ENCODE data around the gene RTN4R.

Gene RTN4R

GRCh38 chr22:20236052-20236717 is 31.9 kb downstream of the RTN4R start:
- Histone ChIP-seq H3K4me3 (ENCODE audit: low read length, poor library complexity, severe bottlenecking) (no peak overlapping the region), H3K9ac (ENCODE audit: low read depth, low read length, poor library complexity, severe bottlenecking) (peak overlapping the region; percentile 84), H3K27me3 (ENCODE audit: insufficient read depth, low read length, poor library complexity, severe bottlenecking) (no peaks in the 10 kb centered on the region), H3F3A (ENCODE audit: low read depth) (no peaks in the 10 kb centered on the region), H3K9me3 (ENCODE audit: insufficient read depth, low read depth, low read length) (no peaks in the 10 kb centered on the region), H3K79me2 (ENCODE audit: insufficient read depth, low read length) (no peaks in the 10 kb centered on the region; the same call in 1 of the 2 replicates), H3K4me2 (ENCODE audit: low read depth, low read length, poor library complexity, severe bottlenecking) (no peak overlapping the region), H3K36me3 (ENCODE audit: insufficient read depth, low read length) (peaks cover 7% of the 10 kb centered on the region; the same call in 1 of the 2 replicates), H3K4me1 (ENCODE audit: insufficient read depth, low read length, poor library complexity, severe bottlenecking) (peaks cover 14% of the 10 kb centered on the region), H2AFZ (ENCODE audit: low read length) (no peak overlapping the region), H4K20me1 (ENCODE audit: insufficient read depth, low read length, poor library complexity, severe bottlenecking) (no peaks in the 10 kb centered on the region), H3K9me2 (replicated peaks; ENCODE audit: low read depth, low read length) (no peaks in the 10 kb centered on the region)
- no peak for TF ChIP-seq EZH2phosphoT487 (IDR thresholded peaks at IDR 0.05; ENCODE audit: borderline replicate concordance)
- no peak for TF ChIP-seq CTCF (conservative IDR thresholded peaks at IDR 0.05; ENCODE audit: low read length)

GRCh38 chr22:20235389-20235991 is 32.6 kb downstream of the RTN4R start:
- Histone ChIP-seq H2AFZ (ENCODE audit: low read length) (no peak overlapping the region), H3F3A (ENCODE audit: low read depth) (no peaks in the 10 kb centered on the region), H3K79me2 (ENCODE audit: insufficient read depth, low read length) (no peaks in the 10 kb centered on the region), H3K9ac (ENCODE audit: low read depth, low read length, poor library complexity, severe bottlenecking) (no peak overlapping the region), H3K36me3 (ENCODE audit: insufficient read depth, low read length) (no peaks in the 10 kb centered on the region), H3K9me2 (replicated peaks; ENCODE audit: low read depth, low read length) (no peaks in the 10 kb centered on the region), H3K4me1 (ENCODE audit: insufficient read depth, low read length, poor library complexity, severe bottlenecking) (peaks cover 14% of the 10 kb centered on the region), H3K4me3 (ENCODE audit: low read length, poor library complexity, severe bottlenecking) (no peak overlapping the region), H3K9me3 (ENCODE audit: insufficient read depth, low read depth, low read length) (no peaks in the 10 kb centered on the region), H4K20me1 (ENCODE audit: insufficient read depth, low read length, poor library complexity, severe bottlenecking) (no peaks in the 10 kb centered on the region), H3K27me3 (ENCODE audit: insufficient read depth, low read length, poor library complexity, severe bottlenecking) (no peaks in the 10 kb centered on the region), H3K4me2 (ENCODE audit: low read depth, low read length, poor library complexity, severe bottlenecking) (no peak overlapping the region)
- no peak for TF ChIP-seq EZH2phosphoT487 (IDR thresholded peaks at IDR 0.05; ENCODE audit: borderline replicate concordance)
- TF ChIP-seq CTCF (conservative IDR thresholded peaks at IDR 0.05; ENCODE audit: low read length): no peak

GRCh38 chr22:20234760-20235388 is 33.2 kb downstream of the RTN4R start:
- H3K4me1 ChIP-seq (ENCODE audit: insufficient read depth, low read length, poor library complexity, severe bottlenecking): peaks cover 14% of the 10 kb centered on the region

More at GRCh38 chr22:20234760-20235388, 33.2 kb downstream of the RTN4R start:
- Histone ChIP-seq H3K9me2 (replicated peaks; ENCODE audit: low read depth, low read length) (no peaks in the 10 kb centered on the region), H3F3A (ENCODE audit: low read depth) (no peaks in the 10 kb centered on the region), H3K9me3 (ENCODE audit: insufficient read depth, low read depth, low read length) (no peaks in the 10 kb centered on the region), H3K27me3 (ENCODE audit: insufficient read depth, low read length, poor library complexity, severe bottlenecking) (no peaks in the 10 kb centered on the region), H2AFZ (ENCODE audit: low read length) (no peak overlapping the region), H3K36me3 (ENCODE audit: insufficient read depth, low read length) (no peaks in the 10 kb centered on the region), H3K79me2 (ENCODE audit: insufficient read depth, low read length) (no peaks in the 10 kb centered on the region), H3K9ac (ENCODE audit: low read depth, low read length, poor library complexity, severe bottlenecking) (no peak overlapping the region), H4K20me1 (ENCODE audit: insufficient read depth, low read length, poor library complexity, severe bottlenecking) (no peaks in the 10 kb centered on the region), H3K4me2 (ENCODE audit: low read depth, low read length, poor library complexity, severe bottlenecking) (no peak overlapping the region), H3K4me3 (ENCODE audit: low read length, poor library complexity, severe bottlenecking) (no peak overlapping the region)
- TF ChIP-seq CTCF (conservative IDR thresholded peaks at IDR 0.05; ENCODE audit: low read length) (no peak), EZH2phosphoT487 (IDR thresholded peaks at IDR 0.05; ENCODE audit: borderline replicate concordance) (no peak)

Measured in Loucy (cell line).